Myocyte (in vitro differentiated cells): ENCODE results near the gene B4GALT2. TPM values are rescaled to one million over a fixed set of nuclear protein-coding genes. Genes with fewer than 3 reads are reported as not detected.
A peak's percentile ranks its signal among the peaks of the same experiment; 100 is the strongest.

Experiments used
- DNase-seq: peaks from one replicate; pipeline ENCODE4 v3.0.0-alpha.2; 2012; ENCODE audit warnings: low read depth
- total RNA-seq: library from RNA; depleted of rRNA; stranded (reverse); fragments of >200 nt; gene quantifications from 2 replicates; pipeline ENCODE4 v1.2.3, GENCODE V29; 2014

Gene B4GALT2
- total RNA-seq, 1 donor from 2014 or later: 84.4 TPM

GRCh38 chr1:43946236-43947060, 32.6 kb upstream of the B4GALT2 start, which contains the start of gene IPO13:
IPO13 (plus strand) TSS chr1:43946950; CDS start chr1:43947601, 651 bp downstream.
- DNase-seq: peak; percentile 95

- DNase-seq: peak; percentile 66
These were observed 31.7 kb upstream of the B4GALT2 start for GRCh38 chr1:43947061-43947873.

DNA sequence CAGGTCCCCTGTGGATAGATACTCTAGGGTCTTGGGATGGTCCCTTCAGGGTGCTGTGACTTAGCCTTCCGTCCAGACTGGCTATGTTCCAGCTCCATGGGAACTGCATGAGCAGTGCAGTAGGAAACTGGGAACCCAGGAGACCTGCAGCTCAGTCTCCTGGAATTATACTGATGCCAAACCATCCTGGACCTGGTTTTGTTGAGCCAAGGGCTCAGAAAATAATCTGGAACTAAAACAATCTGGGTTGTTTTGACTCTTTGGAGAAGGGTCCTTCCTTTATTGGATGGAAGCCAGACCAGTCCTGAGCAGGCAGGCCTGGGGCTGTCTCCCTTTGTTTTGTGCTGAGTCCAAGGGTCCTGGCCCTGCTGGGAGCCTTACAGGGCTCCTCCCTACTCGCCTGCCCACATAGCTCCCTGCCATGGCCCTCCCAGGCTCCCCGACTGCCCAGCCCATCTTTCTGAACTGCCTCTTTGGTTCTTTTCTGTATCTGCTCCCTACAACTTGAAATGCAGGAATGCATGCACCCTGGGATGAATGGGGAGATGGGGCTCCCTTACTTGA, 31.1 kb upstream of the B4GALT2 start:
- no peak for DNase-seq

DNA sequence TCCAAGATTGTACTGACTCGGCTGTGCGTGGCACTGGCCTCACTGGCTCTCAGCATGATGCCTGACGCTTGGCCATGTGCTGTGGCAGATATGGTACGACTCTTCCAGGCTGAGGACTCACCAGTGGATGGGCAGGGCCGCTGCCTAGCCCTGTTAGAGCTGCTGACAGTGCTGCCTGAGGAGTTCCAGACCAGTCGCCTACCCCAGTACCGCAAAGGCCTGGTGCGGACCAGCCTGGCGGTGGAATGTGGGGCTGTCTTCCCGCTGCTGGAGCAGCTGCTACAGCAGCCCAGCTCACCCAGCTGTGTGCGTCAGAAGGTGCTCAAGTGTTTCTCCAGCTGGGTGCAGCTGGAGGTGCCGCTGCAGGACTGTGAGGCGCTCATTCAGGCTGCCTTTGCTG, 29.3 kb upstream of the B4GALT2 start:
- DNase-seq: no peak

DNA sequence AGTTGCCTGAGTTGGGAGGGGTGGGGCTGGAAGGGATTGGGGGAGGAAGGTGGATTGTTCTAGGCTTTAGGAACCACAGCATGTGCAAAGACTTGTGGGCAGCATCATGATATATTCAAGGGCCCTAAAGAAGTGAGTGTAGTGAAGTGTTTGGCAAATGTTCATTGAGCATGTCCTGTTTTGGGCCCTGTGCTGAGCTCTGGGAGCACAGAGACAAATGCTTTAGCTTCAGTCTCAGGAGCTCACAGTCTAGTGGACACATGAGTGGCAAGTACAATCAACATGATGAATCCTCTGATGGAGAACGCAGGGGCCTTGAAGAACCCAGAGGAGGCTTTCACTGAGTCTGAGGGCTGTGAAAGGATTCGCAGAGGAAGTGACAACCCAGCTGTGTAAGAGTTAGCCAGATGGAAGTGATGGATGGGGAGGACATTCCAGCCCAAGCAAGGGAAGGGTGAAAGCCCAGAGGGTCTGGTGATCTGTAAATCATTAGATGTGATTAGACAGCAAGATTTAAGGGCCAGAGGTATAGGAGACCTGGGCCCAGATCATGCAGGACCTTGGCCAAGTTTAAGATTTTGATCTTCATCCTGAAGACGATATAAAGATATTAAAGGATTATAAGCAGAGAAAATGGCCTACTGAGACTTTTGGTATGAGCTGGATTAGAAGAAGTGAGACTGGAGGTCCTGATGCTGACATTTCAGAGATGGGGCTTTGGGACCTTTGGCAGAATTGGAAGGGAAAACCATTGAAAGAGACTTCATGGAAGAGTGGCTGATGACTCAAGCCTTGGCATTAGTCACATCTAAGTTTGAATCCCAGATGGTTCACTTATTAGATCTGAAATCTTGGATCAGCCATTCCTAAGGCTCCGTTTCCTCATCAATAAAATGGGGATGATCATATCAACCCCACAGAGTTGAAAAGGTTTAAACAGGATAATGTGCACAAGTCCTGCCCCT, 27.7 kb upstream of the B4GALT2 start:
- no peak for DNase-seq

DNA sequence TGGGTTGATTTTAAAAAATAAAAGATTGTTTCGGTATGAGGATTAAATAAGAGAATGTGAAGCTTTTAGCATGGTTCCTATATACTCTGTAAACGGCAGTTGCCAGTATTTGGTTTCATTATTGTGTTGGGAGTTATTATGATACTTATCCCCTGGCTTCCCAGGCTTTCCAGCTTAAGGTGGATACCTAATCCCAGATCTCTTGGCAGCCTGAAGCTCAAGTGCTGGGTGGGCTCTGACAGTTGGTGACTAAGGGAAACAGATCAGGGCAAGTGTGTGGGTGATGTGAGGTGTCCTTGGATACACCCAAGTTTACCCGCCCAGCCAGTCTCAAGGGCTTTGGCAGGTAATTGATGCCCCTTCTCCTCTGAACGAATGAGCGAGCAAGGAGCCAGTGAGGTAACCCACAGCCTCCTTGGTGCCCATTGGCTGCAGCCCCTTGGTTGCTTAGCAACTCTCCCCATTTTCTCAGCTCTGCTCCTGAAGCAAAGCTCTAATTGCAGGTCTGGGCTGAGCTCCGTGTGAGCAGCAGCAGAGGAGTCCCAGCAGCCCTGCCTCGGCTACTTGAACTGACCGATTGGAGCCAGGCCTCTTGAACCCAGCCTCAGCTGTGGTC, 26.2 kb upstream of the B4GALT2 start:
- DNase-seq: no peak

GRCh38 chr1:43953361-43953760, 25.6 kb upstream of the B4GALT2 start:
- no peak for DNase-seq

DNA sequence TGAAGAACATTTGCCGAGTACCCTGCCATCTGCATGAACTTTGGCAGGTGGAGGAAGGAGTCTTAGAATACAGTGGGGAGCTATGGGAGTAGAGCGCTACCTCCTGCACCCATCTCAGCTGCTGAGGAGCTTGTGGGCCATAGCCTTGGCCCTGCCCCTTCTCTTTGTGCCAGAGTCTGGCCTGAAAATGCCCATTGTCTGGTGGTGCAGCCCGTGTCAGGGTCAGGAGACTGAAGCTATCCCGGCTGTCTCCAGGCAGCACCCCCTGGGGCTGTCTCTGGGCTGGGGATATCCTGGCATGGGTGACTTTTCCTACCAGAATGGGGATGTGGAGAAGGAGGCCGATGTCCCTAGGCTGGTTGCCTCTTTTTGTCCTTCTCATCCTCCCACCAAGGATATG, 25.0 kb upstream of the B4GALT2 start:
- no peak for DNase-seq

GRCh38 chr1:43956234-43956633, 22.8 kb upstream of the B4GALT2 start:
- DNase-seq: no peak

DNA sequence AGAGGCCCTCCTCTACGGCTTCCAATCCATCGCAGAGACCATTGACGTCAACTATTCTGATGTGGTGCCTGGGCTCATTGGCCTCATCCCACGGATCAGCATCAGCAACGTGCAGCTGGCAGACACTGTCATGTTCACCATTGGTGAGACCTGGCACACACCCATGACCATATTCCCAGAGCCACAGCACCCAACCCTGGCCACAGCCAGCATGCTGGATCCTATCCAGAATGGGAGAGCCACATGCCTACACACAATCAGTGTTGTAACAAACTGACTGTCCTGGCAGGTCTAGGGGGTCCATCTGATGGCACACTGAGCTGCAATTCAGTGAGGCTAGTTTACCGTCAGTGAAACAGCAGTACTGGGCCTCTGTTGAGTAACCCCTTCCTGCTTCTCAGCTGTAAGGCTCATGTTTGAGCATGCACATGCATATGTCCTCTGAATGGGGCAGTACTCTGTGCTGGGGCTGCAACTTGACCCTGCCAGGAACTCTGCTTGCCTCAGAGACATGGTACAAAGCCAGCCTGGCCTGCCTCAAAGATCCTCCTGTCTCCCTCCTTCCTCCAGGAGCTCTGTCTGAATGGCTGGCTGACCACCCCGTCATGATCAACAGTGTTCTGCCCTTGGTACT, 21.5 kb upstream of the B4GALT2 start:
- no peak for DNase-seq

GRCh38 chr1:43958351-43959255, 20.4 kb upstream of the B4GALT2 start:
- no peak for DNase-seq

- DNase-seq: no peak
These were observed 18.2 kb upstream of the B4GALT2 start for GRCh38 chr1:43960798-43961197.

- DNase-seq: no peak
These were observed 17.3 kb upstream of the B4GALT2 start for GRCh38 chr1:43961692-43962091.

DNA sequence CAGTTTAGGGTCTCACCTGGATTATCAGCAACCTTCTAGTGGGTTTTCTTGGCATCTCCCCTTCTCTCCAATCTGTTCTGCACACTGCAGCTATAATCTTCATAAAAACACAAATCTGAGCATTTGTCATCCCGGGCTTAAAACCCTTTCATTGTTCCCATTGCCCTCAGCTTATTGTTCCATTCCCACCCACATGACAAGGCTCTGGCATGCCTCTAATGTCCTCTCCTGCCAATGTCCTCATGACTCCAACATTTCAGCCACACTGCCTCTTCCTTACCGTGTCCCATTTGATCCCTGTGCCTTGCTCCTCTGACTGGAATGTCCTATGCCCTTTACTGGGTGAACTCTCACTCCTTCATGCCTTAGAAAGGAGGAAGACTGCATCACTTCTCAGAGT, 16.7 kb upstream of the B4GALT2 start:
- DNase-seq: no peak

DNA sequence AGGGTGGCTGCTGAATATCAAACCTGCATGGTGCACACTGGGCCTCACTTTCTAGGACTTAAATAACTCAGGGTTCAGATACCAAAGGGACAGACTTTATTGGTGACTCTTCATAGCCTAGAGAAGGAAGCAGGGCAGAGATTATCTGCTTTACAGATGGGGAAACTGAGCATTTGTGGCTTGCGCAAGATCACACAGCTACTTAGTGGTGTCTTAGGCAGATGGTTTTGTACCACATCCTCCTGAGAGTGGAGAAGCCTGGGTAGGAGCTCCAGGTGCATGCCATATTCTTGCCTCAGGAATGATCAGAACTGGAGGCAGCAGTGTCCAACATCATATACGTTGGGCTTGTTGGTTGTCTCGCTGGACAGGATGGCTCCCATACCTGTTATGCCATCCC, 16.0 kb upstream of the B4GALT2 start:
- DNase-seq: no peak

DNA sequence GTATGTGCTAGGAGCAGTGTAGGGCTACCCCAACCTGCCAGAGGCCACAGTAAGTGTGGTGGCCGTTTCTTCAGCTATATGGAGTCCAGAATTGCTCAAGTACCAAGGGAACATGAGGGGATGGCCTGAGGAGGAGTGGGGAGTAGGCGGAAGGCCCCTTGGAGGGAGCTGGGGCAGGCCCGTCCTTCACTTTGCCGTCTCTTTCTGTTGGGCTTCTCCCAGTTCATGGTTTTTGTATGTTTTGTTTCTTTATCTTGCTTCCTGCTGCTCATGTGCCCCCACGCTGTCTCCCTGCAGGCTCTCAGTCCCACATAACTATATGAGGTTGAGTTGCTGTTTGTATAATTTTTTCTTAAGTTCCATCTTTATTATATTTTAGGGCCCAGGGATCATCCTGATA, 15.1 kb upstream of the B4GALT2 start:
- DNase-seq: no peak

- DNase-seq: no peak
These were observed 13.7 kb upstream of the B4GALT2 start for GRCh38 chr1:43965316-43965715.

DNA sequence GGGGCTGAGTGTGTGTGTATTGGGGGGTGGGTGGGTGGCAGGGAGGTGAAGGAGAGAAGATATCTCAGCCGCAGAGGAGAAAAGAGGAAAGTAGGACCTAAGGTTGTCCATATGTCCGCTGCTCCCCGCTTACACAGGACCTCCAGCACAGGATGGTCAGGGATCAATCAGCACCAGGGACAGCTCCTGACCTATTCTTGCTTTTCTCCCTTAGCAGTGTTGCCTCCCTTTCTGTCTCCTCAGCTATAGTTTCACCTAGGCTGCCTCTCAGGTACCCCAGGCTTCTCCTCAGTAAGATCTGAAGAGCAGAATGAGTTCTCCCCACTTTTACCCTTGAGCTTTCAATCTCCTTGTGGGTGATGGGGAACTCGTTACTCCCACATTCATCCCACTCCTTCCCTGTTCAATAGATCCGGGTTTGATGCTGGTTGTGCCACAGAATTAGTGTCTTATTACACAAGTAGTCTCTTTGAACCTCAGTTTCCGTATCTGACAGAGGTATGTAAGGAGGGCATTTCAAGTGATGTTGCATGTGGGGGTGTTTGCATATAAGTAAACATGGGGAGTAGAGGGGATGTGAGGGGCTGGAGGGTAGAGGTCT, 10.6 kb upstream of the B4GALT2 start:
- peak; percentile 52 for DNase-seq

GRCh38 chr1:43969416-43969745, 9.6 kb upstream of the B4GALT2 start:
- no peak for DNase-seq
